GM21723 (cell line): Measurements from ENCODE around the gene FGD2.
A peak's percentile ranks its signal among the peaks of the same experiment; 100 is the strongest.

ENCODE experiments used
- ATAC-seq: cut with Tn5 transposase; IDR thresholded peaks from one replicate; pipeline ENCODE4 v1.9.1; 2021; ENCODE audit warnings: mild to moderate bottlenecking, moderate library complexity; ENCODE audit not compliant: unreplicated experiment

FGD2 gene

DNA sequence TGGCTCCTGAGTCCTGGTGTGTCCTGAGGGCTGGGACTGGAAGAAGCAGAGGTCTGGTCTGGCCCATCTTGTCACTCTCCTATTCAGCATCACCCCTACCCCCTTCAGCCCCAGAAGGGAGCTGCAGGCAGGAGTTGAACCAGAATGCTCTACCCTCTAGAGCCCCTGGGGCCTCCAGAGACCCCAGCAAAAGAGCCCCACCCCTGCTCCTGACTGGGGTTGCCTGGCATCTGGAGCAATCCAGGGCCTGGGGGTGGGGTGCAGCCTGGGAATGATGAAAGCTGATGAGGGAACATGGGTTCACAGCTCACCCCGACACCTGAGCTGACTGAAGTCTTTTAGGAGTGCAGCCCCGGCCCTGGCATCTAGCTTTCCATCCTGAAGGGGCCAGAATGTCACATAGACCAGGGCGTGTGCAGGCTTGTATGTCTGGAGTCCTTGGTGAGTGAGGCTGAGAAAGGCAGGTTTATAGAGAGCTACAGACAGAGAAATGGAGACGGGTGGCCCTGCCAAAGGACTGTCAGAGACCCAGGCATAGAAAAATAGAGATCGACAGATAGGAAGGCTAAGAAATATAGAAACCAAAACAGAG, 12.2 kb downstream of the FGD2 start:
- no peak for ATAC-seq

DNA sequence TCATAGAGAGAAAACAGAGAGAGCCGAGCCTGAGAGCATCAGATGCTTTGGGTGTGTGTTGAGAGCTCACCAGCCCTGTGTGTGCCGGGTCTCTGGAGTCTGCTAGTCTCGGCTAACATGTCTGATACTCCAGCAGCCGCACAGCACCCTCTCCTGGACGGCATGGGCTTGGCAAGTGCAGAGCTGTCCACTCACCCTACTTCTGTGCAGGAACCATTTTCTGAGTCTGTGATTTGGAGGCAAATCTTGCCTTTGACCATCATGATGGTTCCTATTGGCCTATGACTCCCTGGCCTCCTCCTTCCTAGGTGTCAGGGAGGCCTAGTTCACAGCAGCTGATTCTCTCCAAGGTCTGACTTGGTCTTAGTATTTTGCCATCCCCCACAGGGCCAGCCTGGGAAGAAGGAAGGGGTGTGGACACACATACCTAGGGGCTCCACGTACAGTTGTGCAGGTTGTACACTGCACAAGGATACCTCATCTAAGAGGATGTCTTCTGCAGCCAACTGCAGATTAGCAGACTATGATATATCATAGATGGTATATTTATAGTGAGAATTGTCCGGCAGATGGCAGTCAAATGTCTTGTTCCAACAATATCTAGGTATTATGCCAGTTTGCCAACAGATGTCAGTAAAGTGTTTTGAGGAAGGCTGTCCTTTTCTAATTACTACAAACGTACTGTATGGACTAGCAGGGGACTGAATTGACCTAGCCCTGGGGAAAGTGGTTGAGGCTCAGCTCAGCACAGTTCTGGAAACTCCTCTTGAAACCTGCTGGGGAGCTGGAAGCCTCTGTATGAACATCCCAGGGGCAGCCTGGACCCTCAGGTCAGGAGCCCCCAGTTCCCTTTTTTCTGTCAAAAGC, 13.0 kb downstream of the FGD2 start:
- peak; percentile 90 for ATAC-seq

- no peak for ATAC-seq
Measured at GRCh38 chr6:37019065-37019450, 13.6 kb downstream of the FGD2 start.

DNA sequence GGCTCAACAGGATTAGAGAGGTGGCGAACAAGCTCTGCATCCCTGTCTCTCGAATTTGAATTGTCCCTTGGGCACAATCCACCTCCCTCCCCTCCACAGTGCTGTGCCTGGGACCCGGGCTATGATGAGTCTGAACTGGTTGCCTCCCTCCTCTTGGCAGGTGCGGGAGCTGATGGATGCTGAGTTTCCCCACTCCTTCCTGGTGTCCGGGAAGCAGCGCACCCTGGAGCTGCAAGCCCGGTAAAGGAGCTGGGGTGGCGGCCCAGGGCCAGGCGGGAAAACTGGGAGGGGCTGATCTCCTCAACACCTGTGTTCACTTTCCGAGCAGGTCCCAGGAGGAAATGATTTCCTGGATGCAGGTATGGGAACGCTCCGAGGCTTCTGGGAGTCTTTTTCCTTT, 14.9 kb downstream of the FGD2 start:
- no peak for ATAC-seq

- ATAC-seq: no peak
Measured at GRCh38 chr6:37020812-37021211, 15.4 kb downstream of the FGD2 start.

DNA sequence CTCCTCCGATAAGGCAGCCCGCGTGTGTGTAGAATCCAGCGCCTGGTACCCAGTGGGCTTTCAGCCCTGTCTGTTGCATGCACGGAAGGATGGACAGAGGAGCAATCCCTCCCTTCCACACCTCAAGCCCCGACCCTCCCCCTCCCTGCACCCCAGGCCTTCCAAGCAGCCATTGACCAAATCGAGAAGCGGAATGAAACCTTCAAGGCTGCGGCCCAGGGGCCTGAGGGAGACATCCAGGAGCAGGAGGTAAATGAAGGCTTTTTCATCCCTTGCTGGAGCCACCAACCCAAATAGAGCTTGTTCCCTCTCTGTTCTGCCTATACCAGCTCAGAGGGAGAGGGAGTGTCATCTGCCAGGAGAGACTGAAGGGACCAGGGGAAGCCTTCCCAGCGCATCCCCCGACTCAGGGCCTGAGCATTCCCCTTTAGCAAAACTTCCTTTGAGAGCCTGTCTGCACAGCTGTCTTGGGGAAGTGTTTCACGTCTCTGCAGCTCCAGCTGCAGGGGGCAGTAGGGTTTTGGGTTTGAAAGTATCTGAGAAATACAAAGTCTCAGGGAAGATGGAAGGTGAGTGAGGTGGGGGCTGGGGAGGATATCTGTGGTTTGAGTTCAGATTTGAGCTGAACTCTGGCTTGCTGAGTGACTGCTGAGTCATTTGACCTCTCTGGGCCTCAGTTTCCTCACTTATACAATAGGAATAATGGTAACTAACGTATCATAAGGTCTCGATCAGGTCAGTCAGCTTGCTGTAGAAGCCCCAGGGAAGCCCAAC, 16.1 kb downstream of the FGD2 start:
- no peak for ATAC-seq

DNA sequence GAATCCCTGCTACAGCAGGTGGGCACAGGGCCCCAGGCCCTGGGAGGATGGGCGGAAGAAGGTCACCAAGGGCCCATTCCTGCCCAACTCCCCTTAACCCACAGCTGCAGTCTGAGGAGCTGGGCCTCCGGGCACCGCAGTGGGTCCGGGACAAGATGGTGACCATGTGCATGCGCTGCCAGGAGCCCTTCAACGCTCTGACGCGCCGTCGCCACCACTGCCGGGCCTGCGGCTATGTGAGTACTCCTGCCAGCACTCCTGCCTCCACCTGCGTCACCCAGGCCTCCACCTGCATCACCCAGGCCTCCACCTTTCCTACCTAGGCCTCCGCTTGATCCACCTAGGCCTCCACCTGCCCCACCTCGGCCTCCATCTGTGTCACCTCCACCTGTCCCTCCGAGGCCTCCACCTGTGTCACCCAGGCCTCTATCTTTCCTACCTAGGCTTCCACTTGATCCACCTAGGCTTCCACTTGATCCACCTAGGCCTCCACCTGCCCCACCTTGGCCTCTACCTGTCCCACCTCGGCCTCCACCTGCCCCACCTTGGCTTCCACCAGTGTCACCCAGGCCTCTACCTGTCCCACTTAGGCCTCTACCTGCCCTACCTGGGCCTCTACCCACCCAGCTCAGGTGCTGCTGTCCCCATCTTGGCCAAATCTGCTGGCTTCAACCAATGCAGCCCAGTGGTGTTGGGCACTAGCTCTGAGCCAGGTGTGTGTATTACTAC, 16.8 kb downstream of the FGD2 start:
- no peak for ATAC-seq

- no peak for ATAC-seq
Measured at GRCh38 chr6:37024656-37025337, 19.3 kb downstream of the FGD2 start.

DNA sequence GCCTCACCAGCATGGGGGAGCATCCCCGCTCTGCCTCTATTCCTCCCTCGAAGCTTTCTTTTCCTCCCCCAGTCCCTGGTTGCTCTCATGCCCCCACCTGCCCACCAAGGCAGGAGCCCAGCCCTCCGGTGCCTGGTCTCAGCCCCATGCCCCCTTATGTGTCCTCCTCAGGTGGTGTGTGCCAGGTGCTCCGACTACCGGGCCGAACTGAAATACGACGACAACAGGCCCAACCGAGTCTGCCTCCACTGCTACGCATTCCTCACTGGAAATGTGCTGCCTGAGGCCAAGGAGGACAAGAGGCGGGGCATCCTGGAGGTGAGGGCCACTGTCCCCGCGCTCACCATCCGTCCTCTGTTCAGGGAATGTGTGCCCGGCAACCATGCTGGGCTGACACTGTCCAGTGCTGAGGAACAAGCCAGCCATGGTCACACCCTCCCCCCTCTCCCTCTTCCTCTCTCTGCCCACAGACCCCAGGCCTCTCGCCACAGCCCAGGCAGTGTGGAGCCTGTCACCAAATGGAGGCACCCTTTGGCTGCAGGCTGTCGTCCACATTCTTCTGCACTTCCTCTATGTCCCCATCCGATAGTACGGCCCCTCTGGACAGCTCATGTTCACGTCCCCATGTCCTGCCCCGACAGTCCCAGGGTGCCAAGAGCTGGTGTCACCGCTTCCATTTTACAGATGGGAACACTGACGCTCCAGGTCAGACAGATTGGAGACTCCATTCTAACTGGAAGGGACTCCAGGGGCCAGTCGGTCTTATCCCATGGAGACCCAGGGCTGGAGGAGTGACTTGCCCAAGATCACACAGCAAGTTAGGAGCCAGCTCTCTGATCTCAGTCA, 20.4 kb downstream of the FGD2 start:
- ATAC-seq: no peak

DNA sequence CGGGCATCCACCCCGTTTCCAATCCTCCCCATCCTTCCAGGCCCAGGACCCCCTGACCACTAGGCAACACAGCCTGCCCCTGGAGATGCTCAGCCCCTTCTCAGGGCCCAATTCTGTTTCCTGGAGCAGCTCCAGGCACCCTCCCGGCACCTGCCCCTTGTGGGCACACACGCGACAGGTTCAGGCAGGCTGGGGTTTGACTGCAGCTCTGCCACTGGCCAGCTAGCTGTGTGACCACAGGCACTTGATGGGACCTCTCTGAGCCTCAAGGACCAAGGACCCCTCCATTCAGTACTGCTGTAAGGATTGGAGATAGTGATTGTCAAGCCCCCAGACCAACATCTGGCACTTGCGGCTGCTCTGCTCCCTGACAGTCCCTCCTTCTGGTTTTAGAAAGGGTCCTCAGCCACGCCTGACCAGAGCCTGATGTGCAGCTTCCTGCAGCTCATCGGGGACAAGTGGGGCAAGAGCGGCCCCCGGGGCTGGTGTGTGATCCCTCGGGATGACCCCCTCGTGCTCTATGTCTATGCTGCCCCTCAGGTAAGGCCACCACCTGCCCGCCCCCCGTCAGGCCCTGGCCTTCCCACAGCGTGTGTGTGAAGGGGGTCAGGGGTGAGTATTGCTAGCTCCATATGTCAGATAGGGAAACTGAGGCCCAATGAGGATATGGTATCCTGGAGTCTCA, 21.7 kb downstream of the FGD2 start:
- ATAC-seq: no peak

GRCh38 chr6:37027811-37028469, 22.5 kb downstream of the FGD2 start:
- no peak for ATAC-seq

- ATAC-seq: no peak
Measured at GRCh38 chr6:37029249-37029971, 24.0 kb downstream of the FGD2 start.

GRCh38 chr6:37030599-37030998, 25.1 kb downstream of the FGD2 start:
- ATAC-seq: no peak

DNA sequence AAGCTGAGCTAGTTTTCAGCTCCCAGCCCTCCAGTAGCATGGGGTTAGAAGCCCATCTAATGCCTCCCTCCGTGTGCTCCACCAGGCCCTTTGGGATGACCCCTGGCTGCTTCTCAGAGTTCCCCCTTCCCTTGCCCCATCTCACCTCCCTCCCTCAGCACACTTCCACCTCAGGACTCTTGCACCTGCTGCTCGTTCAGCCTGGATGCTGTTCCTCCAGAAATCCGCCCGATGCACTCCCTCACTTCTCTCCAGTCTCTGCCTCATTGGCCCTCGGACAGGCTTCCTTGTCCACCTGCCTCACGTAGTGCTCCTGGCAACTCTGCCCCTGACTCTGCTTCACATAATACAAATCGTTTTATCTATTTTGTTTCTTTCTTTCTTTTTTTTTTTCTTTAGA, 26.8 kb downstream of the FGD2 start:
- no peak for ATAC-seq

DNA sequence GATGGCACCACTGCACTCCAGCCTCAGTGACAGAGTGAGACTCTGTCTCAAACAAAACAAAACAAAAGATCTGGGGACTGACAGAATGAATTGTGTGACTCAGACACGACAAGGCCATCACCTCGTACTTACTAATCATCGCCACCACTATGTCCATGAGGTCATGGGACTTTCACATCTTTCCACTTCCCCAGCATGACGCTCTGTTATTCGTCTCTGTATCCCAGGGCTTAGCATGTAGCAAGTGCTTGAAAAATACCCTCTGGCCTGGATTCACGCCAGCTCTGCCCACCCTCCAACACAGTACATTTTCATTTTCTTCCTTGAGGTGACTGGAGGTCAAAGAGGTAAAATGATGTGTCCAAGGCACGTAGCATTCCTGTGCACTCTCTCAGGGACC, 27.8 kb downstream of the FGD2 start:
- no peak for ATAC-seq

DNA sequence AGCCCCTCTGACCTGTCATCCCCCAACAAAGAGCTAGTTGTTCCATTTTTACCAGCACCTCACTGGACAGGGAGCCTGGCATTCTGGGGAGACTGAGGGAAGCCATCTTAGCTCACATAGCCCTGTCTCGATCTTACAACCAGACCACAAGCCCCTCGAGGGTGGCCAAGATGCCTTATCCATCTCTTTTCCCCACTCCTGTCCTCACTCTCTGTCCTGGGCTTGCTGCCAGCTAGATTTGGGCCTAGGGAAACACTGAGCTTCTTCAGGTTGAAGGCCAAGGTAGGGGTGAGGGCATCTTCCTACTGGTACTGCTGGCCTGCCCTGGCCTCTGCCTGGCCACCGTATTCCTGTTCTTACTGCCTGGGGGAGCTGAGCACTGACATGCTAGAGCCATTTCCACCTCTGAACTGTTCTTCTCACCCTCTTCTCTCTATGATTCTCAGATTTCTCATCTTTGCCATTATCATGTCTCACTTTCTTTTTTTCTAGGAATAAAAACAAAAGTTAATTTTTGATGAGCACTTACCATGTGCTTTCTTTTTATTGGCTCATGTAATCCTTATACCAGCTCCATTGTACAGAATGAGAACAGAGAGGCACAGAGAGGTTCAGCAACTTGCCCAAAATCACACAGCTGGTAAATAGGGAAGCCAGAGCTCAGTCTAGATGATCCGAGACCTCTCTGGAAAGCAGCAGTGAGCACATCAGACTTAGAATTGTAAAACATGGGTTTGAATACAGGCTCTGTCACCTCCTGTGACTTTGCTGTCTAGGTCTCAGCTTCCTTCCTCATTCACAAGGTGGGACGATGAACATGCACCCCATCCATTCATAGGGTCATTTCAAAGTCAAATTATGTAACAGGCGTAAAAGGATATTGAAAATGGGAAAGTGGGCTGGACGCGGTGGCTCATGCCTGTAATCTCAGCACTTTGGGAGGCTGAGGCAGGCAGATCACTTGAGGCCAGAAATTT, 28.7 kb downstream of the FGD2 start:
- no peak for ATAC-seq

DNA sequence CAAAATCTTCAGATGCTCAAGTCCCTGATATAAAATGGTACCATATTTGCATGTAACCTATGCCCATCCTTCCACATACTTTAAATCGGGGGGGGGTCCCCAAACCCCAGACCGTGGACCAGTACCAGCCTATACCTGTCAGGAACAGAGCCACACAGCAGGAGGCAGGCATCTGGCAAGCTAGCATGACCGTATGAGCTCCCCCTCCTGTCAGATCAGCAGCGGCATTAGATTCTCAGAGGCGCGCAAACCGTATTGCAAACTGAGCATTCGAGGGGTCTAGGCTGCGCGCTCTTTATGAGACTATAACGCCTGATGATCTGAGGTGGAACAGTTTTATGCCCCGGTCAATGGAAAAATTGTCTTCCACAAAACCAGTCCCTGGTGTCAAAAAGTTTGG, 30.7 kb downstream of the FGD2 start:
- no peak for ATAC-seq
